Endodermal cell (in vitro differentiated cells): ENCODE data around the gene PCDHGB6. TPM values are rescaled to one million over a fixed set of nuclear protein-coding genes. Genes with fewer than 3 reads are reported as not detected.
"Not testable (repeated sequence)": the region's sequence is repeated elsewhere in the genome, so short reads cannot be mapped to it uniquely, and the experiment has no call there.

Experiments
- DNase-seq: peaks from one replicate; pipeline ENCODE4 v3.0.0-alpha.2; 2017
- H3K27ac ChIP-seq: 2 replicates; pipeline ENCODE4 v1.5.1; 2013; ENCODE audit warnings: mild to moderate bottlenecking, low read depth, low read length, moderate library complexity
- H3K27me3 ChIP-seq: 2 replicates; pipeline ENCODE4 v1.6.1; 2013; ENCODE audit warnings: mild to moderate bottlenecking, low read length, moderate library complexity; ENCODE audit not compliant: insufficient read depth, control insufficient read depth, poor library complexity, severe bottlenecking
- H3K36me3 ChIP-seq: 2 replicates; pipeline ENCODE4 v1.7.0; 2013; ENCODE audit warnings: mild to moderate bottlenecking, low read length, moderate library complexity; ENCODE audit not compliant: control insufficient read depth, insufficient read depth
- H3K4me1 ChIP-seq: one replicate; pipeline ENCODE4 v1.7.0; 2013; ENCODE audit warnings: low read length; ENCODE audit not compliant: control insufficient read depth, insufficient read depth
- H3K4me3 ChIP-seq: 2 replicates; pipeline ENCODE4 v1.5.1; 2013; ENCODE audit warnings: mild to moderate bottlenecking, low read length, moderate library complexity
- H3K9ac ChIP-seq: 2 replicates; pipeline ENCODE4 v1.6.1; 2013; ENCODE audit warnings: mild to moderate bottlenecking, low read length, moderate library complexity; ENCODE audit not compliant: poor library complexity, severe bottlenecking; ENCODE audit errors: extremely low read depth
- H3K9me3 ChIP-seq: 2 replicates; pipeline ENCODE4 v1.6.1; 2013; ENCODE audit warnings: mild to moderate bottlenecking, low read length, moderate library complexity; ENCODE audit not compliant: control insufficient read depth
- H3K27ac Mint-ChIP-seq: 2 replicates; pipeline ENCODE4 v1.8.0; 2020; ENCODE audit warnings: mixed read lengths
- H3K27me3 Mint-ChIP-seq: 2 replicates; pipeline ENCODE4 v1.8.0; 2021; ENCODE audit warnings: mild to moderate bottlenecking, mixed read lengths; ENCODE audit not compliant: insufficient read depth
- H3K36me3 Mint-ChIP-seq: 2 replicates; pipeline ENCODE4 v1.8.0; 2020; ENCODE audit warnings: low read depth, mixed read lengths
- H3K4me1 Mint-ChIP-seq: 2 replicates; pipeline ENCODE4 v1.8.0; 2020; ENCODE audit warnings: mixed read lengths
- H3K4me3 Mint-ChIP-seq: 2 replicates; pipeline ENCODE4 v1.8.0; 2020; ENCODE audit warnings: mild to moderate bottlenecking, moderate library complexity, mixed read lengths
- H3K9me3 Mint-ChIP-seq: 2 replicates; pipeline ENCODE4 v1.8.0; 2020; ENCODE audit warnings: mild to moderate bottlenecking, mixed read lengths
- WGBS, 2 experiments: methylation state at CpG; one replicate each; pipeline versions ENCODE4 v1.1.5 to v1.1.7; 2013; ENCODE audit warnings: missing lambda C conversion rate in 2 of 2, mixed read lengths in 1 of 2; ENCODE audit not compliant: insufficient coverage in 1 of 2, insufficient read length in 1 of 2; 5-methylcytosine and 5-hydroxymethylcytosine counted together
- total RNA-seq, 2 donors: library from RNA; stranded (reverse); fragmentation: NEBNext Ultra II Directional in 1 of 2; extraction: Animal tissue kit (Norgen Biotek cat#: 25700) in 1 of 2; gene quantifications; 2 replicates in 1 of 2; 3 replicates in 1 of 2; pipeline ENCODE4 v1.2.1, GENCODE V29; 2021
- TF ChIP-seq, protein P1 (sequence below): fragments of 200-600 bp; sonication (generic); conservative IDR thresholded peaks from 2 replicates; pipeline ENCODE4 v1.5.0; 2021; ENCODE audit warnings: antibody characterized with exemption, mild to moderate bottlenecking

Gene PCDHGB6
- total RNA-seq, 2 donors from 2014 or later: 8.3 to 10.8 TPM

DNA sequence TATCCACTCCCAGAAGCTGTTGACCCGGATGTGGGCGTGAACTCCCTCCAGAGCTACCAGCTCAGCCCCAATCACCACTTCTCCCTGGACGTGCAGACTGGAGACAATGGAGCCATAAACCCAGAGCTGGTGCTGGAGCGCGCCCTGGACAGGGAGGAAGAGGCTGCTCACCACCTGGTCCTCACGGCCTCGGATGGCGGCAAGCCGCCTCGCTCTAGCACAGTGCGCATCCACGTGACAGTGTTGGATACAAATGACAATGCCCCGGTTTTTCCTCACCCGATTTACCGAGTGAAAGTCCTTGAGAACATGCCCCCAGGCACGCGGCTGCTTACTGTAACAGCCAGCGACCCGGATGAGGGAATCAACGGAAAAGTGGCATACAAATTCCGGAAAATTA lies 14.6 kb upstream of the PCDHGB6 start:
- 94 to 97% methylated on average over 19 to 21 of the region's 21 CpGs for WGBS, 2 experiments
- Mint-ChIP-seq H3K27ac (no peak overlapping the region), H3K36me3 (peaks cover 63% of the 10 kb centered on the region), H3K27me3 (peaks cover 9% of the 10 kb centered on the region), H3K4me3 (no peak overlapping the region), H3K4me1 (no peaks in the 10 kb centered on the region), H3K9me3 (peaks cover 89% of the 10 kb centered on the region)
- H3K4me1 ChIP-seq: no peaks in the 10 kb centered on the region
- H3K36me3 ChIP-seq: no peaks in the 10 kb centered on the region
- DNase-seq: no peak
- H3K27ac ChIP-seq: no peak overlapping the region
- H3K4me3 ChIP-seq: no peak overlapping the region
- TF ChIP-seq, protein P1, sequence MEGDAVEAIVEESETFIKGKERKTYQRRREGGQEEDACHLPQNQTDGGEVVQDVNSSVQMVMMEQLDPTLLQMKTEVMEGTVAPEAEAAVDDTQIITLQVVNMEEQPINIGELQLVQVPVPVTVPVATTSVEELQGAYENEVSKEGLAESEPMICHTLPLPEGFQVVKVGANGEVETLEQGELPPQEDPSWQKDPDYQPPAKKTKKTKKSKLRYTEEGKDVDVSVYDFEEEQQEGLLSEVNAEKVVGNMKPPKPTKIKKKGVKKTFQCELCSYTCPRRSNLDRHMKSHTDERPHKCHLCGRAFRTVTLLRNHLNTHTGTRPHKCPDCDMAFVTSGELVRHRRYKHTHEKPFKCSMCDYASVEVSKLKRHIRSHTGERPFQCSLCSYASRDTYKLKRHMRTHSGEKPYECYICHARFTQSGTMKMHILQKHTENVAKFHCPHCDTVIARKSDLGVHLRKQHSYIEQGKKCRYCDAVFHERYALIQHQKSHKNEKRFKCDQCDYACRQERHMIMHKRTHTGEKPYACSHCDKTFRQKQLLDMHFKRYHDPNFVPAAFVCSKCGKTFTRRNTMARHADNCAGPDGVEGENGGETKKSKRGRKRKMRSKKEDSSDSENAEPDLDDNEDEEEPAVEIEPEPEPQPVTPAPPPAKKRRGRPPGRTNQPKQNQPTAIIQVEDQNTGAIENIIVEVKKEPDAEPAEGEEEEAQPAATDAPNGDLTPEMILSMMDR: no peak
- H3K9me3 ChIP-seq: peaks cover 66% of the 10 kb centered on the region
- no peak overlapping the region for H3K9ac ChIP-seq
- no peaks in the 10 kb centered on the region for H3K27me3 ChIP-seq

DNA sequence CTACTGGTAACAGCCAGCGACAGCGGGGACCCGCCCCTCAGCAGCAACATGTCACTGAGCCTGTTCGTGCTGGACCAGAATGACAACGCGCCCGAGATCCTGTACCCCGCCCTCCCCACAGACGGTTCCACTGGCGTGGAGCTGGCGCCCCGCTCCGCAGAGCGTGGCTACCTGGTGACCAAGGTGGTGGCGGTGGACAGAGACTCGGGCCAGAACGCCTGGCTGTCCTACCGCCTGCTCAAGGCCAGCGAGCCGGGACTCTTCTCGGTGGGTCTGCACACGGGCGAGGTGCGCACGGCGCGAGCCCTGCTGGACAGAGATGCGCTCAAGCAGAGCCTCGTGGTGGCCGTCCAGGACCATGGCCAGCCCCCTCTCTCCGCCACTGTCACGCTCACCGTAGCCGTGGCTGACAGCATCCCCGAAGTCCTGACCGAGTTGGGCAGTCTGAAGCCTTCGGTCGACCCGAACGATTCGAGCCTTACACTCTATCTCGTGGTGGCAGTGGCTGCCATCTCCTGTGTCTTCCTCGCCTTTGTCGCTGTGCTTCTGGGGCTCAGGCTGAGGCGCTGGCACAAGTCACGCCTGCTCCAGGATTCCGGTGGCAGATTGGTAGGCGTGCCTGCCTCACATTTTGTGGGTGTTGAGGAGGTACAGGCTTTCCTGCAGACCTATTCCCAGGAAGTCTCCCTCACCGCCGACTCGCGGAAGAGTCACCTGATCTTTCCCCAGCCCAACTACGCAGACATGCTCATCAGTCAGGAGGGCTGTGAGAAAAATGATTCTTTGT lies 13.2 kb upstream of the PCDHGB6 start:
- H3K27ac Mint-ChIP-seq, H3K27me3 Mint-ChIP-seq, DNase-seq, H3K4me1 ChIP-seq, H3K27me3 ChIP-seq, H3K27ac ChIP-seq, H3K4me3 ChIP-seq, H3K4me3 Mint-ChIP-seq, H3K36me3 ChIP-seq, H3K9ac ChIP-seq, H3K4me1 Mint-ChIP-seq: not testable (repeated sequence)
- Mint-ChIP-seq H3K36me3 (peaks cover 60% of the 10 kb centered on the region), H3K9me3 (peaks cover 89% of the 10 kb centered on the region)
- 92 to 98% methylated on average over 24 to 41 of the region's 53 CpGs for WGBS, 2 experiments
- H3K9me3 ChIP-seq: peaks cover 71% of the 10 kb centered on the region

DNA sequence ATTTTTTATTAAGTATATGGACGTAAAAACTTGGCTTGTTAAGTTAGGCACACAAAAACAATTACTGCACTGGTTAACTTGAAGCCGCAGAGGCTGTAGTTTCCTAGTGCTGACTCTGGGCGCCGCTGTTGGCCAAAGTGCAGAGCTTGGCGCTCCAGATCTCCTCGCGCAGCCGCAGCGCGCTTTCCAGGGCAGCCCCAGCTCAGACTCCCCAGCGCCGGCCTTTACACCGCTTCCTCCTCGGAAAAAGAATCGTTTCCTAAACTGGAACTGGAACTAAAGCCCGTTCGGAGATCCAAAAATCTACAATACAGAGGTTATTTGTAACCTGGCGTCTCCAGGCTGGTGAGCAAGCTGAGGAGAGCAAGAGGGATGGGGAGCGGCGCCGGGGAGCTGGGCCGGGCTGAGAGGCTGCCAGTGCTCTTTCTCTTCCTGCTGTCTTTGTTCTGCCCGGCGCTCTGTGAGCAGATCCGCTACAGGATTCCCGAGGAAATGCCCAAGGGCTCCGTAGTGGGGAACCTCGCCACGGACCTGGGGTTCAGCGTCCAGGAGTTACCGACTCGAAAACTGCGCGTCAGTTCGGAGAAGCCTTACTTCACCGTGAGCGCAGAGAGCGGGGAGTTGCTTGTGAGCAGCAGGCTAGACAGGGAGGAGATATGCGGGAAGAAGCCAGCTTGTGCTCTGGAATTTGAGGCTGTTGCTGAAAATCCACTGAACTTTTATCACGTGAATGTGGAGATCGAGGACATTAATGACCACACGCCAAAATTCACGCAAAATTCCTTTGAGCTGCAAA lies 9.9 kb upstream of the PCDHGB6 start, which contains the start of gene PCDHGB5:
TSS of gene PCDHGB5 (plus strand) at position 192 of the 796 bp plus-strand sequence. CDS start at position 373, 181 bp downstream.
- DNase-seq, H3K4me1 Mint-ChIP-seq, H3K9ac ChIP-seq, H3K27me3 ChIP-seq, H3K36me3 ChIP-seq, H3K4me1 ChIP-seq, H3K27me3 Mint-ChIP-seq, H3K27ac ChIP-seq: not testable (repeated sequence)
- Mint-ChIP-seq H3K36me3 (peaks cover 51% of the 10 kb centered on the region), H3K9me3 (peaks cover 83% of the 10 kb centered on the region), H3K4me3 (peak within 1 kb of the TSS; percentile 64), H3K27ac (peak within 1 kb of the TSS; percentile 64)
- Histone ChIP-seq H3K9me3 (peaks cover 61% of the 10 kb centered on the region), H3K4me3 (peak within 1 kb of the TSS; percentile 0)
- 80 to 90% methylated on average over 9 to 19 of the region's 43 CpGs for WGBS, 2 experiments
- TF ChIP-seq, protein P1: peak; percentile 79
